SK-N-SH treated with all-trans-retinoic acid at 6 μM for 48 hours (cell line): ENCODE data around the gene HRH2.

ENCODE experiments used
- ATAC-seq: fragments of 200-7000 bp; cut with Tn5 transposase; 3 replicates; pipeline ENCODE4 v1.9.1; 2020; ENCODE audit warnings: mild to moderate bottlenecking, moderate library complexity
- ARNTL ChIP-seq: fragments of 450-650 bp; formaldehyde crosslinking; IDR thresholded peaks from 2 replicates; pipeline ENCODE4 v1.5.0; 2020; ENCODE audit warnings: low read depth, mild to moderate bottlenecking, moderate library complexity, borderline replicate concordance
- BACH2 ChIP-seq: fragments of 250-450 bp; sonication (Bioruptor Pico); IDR thresholded peaks from 2 replicates; pipeline ENCODE4 v1.9.0; 2021; ENCODE audit warnings: mild to moderate bottlenecking, borderline replicate concordance
- CSDC2 ChIP-seq: fragments of 250-450 bp; sonication (Bioruptor Pico); IDR thresholded peaks from 2 replicates; pipeline ENCODE4 v1.5.0; 2020; ENCODE audit warnings: mild to moderate bottlenecking, moderate library complexity
- ESRRG ChIP-seq: fragments of 250-450 bp; sonication (Bioruptor Pico); IDR thresholded peaks from 2 replicates; pipeline ENCODE4 v1.6.1; 2021; ENCODE audit warnings: mild to moderate bottlenecking
- GLIS3 ChIP-seq: fragments of 250-450 bp; sonication (Bioruptor Pico); IDR thresholded peaks from 2 replicates; pipeline ENCODE4 v1.5.0; 2020; ENCODE audit warnings: mild to moderate bottlenecking, moderate library complexity
- ISL1 ChIP-seq: fragments of 250-450 bp; sonication (Bioruptor Pico); IDR thresholded peaks from 2 replicates; pipeline ENCODE4 v2.1.2; 2022; ENCODE audit warnings: mild to moderate bottlenecking, moderate library complexity
- OSR1 ChIP-seq: fragments of 250-450 bp; sonication (Bioruptor Pico); IDR thresholded peaks from 2 replicates; pipeline ENCODE4 v1.8.0; 2022; ENCODE audit warnings: moderate library complexity, mild to moderate bottlenecking, inconsistent platforms
- PPARA ChIP-seq: fragments of 250-450 bp; sonication (Bioruptor Pico); IDR thresholded peaks from 2 replicates; pipeline ENCODE4 v1.5.0; 2020; ENCODE audit warnings: mild to moderate bottlenecking, borderline replicate concordance
- RARB ChIP-seq: fragments of 250-450 bp; sonication (Bioruptor Pico); IDR thresholded peaks from 2 replicates; pipeline ENCODE4 v1.8.0; 2021; ENCODE audit warnings: mild to moderate bottlenecking, moderate library complexity
- SNAI2 ChIP-seq: fragments of 250-450 bp; sonication (Bioruptor Pico); IDR thresholded peaks from 2 replicates; pipeline ENCODE4 v1.5.0; 2020; ENCODE audit warnings: mild to moderate bottlenecking, moderate library complexity
- TCF4 ChIP-seq: fragments of 250-450 bp; sonication (Bioruptor Pico); IDR thresholded peaks from 2 replicates; pipeline ENCODE4 v1.8.0; 2021; ENCODE audit warnings: mild to moderate bottlenecking, moderate library complexity, borderline replicate concordance
- TOX ChIP-seq: fragments of 250-450 bp; sonication (Bioruptor Pico); IDR thresholded peaks from 2 replicates; pipeline ENCODE4 v1.8.0; 2021; ENCODE audit warnings: mild to moderate bottlenecking, moderate library complexity, borderline replicate concordance
- ZC3H10 ChIP-seq: fragments of 250-450 bp; sonication (Bioruptor Pico); IDR thresholded peaks from 2 replicates; pipeline ENCODE4 v1.5.1; 2021; ENCODE audit warnings: mild to moderate bottlenecking, moderate library complexity
- ZFP3 ChIP-seq: fragments of 250-450 bp; sonication (Bioruptor Pico); IDR thresholded peaks from 2 replicates; pipeline ENCODE4 v1.5.0; 2020; ENCODE audit warnings: mild to moderate bottlenecking, moderate library complexity
- ZFP30 ChIP-seq: fragments of 450-650 bp; formaldehyde crosslinking; IDR thresholded peaks from 2 replicates; pipeline ENCODE4 v1.5.0; 2022; ENCODE audit warnings: mild to moderate bottlenecking, moderate library complexity
- ZNF565 ChIP-seq: fragments of 450-650 bp; formaldehyde crosslinking; conservative IDR thresholded peaks from 2 replicates; pipeline ENCODE4 v1.5.0; 2020; ENCODE audit warnings: low read depth, mild to moderate bottlenecking, moderate library complexity
- ZNF70 ChIP-seq: fragments of 450-650 bp; formaldehyde crosslinking; IDR thresholded peaks from 2 replicates; pipeline ENCODE4 v1.5.0; 2020; ENCODE audit warnings: mild to moderate bottlenecking, moderate library complexity
- ZNF8 ChIP-seq: fragments of 450-650 bp; formaldehyde crosslinking; IDR thresholded peaks from 2 replicates; pipeline ENCODE4 v1.5.0; 2020; ENCODE audit warnings: mild to moderate bottlenecking, moderate library complexity
- TF ChIP-seq, protein P1 (sequence below): fragments of 250-450 bp; sonication (Bioruptor Pico); IDR thresholded peaks from 2 replicates; pipeline ENCODE4 v1.5.1; 2020; ENCODE audit warnings: low read depth, mild to moderate bottlenecking, moderate library complexity
- TF ChIP-seq, protein P2 (sequence below): fragments of 250-450 bp; sonication (Bioruptor Pico); IDR thresholded peaks from 2 replicates; pipeline ENCODE4 v1.8.0; 2021; ENCODE audit warnings: low read depth, mild to moderate bottlenecking, moderate library complexity, borderline replicate concordance
- TF ChIP-seq, protein P3 (sequence below): fragments of 250-450 bp; sonication (Bioruptor Pico); IDR thresholded peaks from 2 replicates; pipeline ENCODE4 v1.5.1; 2021; ENCODE audit warnings: mild to moderate bottlenecking, moderate library complexity
- TF ChIP-seq, protein P4 (sequence below): fragments of 250-450 bp; sonication (Bioruptor Pico); IDR thresholded peaks from 2 replicates; pipeline ENCODE4 v1.8.0; 2020; ENCODE audit warnings: mild to moderate bottlenecking, moderate library complexity, borderline replicate concordance

HRH2 gene

DNA sequence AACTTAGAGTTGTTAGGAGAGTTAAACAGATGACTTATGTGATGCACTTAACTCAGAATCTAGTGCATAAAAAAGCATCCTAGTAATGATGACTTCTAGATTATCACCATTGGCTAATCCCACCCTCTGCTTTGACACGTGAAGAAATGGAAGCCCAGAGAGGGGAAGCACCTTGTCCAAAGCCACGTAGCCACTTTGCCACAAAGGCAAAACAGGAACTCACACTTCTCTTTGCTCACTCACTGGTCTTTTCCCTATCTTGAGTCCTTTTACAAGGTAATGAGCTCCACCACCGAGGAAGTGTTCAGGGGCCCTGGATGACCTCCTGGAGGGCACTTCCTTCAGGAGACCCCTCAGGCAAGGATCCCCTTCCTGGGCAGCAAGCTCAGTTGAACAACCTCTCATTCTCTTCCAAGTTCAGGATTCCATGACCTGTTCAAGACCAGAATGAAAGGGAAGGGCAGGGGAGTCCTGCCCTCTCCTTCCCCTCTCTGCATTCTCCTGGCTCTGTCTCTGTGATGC is 89.7 kb downstream of the HRH2 start (continued):
- TF ChIP-seq, protein P1, sequence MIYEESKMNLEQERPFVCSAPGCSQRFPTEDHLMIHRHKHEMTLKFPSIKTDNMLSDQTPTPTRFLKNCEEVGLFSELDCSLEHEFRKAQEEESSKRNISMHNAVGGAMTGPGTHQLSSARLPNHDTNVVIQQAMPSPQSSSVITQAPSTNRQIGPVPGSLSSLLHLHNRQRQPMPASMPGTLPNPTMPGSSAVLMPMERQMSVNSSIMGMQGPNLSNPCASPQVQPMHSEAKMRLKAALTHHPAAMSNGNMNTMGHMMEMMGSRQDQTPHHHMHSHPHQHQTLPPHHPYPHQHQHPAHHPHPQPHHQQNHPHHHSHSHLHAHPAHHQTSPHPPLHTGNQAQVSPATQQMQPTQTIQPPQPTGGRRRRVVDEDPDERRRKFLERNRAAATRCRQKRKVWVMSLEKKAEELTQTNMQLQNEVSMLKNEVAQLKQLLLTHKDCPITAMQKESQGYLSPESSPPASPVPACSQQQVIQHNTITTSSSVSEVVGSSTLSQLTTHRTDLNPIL (CRISPR knock-in tag), result no peak
- no peak for TF ChIP-seq ESRRG
- no peak for TF ChIP-seq SNAI2 (CRISPR knock-in tag)
- no peak for TF ChIP-seq ZNF8
- no peak for TF ChIP-seq GLIS3
- TF ChIP-seq RARB (CRISPR knock-in tag), result no peak
- no peak for TF ChIP-seq TOX (CRISPR knock-in tag)
- TF ChIP-seq ZC3H10 (CRISPR knock-in tag), result no peak

DNA sequence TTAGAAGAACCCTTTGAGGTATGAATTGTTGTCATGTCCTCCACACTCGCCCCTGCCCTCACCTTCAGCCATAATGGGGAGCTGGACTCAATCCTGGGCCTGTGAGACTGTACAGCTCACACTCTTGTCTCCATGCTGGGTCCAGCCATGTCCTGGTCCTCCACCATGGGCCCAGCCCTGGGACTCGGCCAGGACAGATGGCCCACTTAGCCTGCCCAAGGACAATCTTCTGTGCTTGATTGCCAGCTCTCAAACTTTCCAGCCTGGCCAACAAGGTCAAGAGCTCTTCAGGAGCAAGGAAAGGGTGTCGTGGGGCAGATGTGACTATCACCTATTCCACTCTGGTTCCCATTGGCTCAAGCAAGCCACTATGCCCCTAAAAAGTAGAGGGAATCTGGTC is 90.8 kb downstream of the HRH2 start:
- ATAC-seq, result no peak
- no peak for TF ChIP-seq TCF4 (CRISPR knock-in tag)
- no peak for TF ChIP-seq CSDC2
- TF ChIP-seq, protein P2, sequence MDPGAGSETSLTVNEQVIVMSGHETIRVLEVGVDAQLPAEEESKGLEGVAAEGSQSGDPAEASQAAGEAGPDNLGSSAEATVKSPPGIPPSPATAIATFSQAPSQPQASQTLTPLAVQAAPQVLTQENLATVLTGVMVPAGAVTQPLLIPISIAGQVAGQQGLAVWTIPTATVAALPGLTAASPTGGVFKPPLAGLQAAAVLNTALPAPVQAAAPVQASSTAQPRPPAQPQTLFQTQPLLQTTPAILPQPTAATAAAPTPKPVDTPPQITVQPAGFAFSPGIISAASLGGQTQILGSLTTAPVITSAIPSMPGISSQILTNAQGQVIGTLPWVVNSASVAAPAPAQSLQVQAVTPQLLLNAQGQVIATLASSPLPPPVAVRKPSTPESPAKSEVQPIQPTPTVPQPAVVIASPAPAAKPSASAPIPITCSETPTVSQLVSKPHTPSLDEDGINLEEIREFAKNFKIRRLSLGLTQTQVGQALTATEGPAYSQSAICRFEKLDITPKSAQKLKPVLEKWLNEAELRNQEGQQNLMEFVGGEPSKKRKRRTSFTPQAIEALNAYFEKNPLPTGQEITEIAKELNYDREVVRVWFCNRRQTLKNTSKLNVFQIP (CRISPR knock-in tag), result no peak
- TF ChIP-seq OSR1, result no peak
- TF ChIP-seq, protein P3, sequence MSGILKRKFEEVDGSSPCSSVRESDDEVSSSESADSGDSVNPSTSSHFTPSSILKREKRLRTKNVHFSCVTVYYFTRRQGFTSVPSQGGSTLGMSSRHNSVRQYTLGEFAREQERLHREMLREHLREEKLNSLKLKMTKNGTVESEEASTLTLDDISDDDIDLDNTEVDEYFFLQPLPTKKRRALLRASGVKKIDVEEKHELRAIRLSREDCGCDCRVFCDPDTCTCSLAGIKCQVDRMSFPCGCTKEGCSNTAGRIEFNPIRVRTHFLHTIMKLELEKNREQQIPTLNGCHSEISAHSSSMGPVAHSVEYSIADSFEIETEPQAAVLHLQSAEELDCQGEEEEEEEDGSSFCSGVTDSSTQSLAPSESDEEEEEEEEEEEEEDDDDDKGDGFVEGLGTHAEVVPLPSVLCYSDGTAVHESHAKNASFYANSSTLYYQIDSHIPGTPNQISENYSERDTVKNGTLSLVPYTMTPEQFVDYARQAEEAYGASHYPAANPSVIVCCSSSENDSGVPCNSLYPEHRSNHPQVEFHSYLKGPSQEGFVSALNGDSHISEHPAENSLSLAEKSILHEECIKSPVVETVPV (CRISPR knock-in tag), result no peak
- TF ChIP-seq ZNF70, result no peak
- TF ChIP-seq ZFP30 (CRISPR knock-in tag), result no peak
- TF ChIP-seq SNAI2 (CRISPR knock-in tag), result no peak
- TF ChIP-seq ZFP3 (CRISPR knock-in tag), result no peak
- no peak for TF ChIP-seq ISL1 (CRISPR knock-in tag)
- no peak for TF ChIP-seq ZNF565 (CRISPR knock-in tag)
- TF ChIP-seq TOX (CRISPR knock-in tag), result no peak
- no peak for TF ChIP-seq RARB (CRISPR knock-in tag)
- TF ChIP-seq, protein P4, sequence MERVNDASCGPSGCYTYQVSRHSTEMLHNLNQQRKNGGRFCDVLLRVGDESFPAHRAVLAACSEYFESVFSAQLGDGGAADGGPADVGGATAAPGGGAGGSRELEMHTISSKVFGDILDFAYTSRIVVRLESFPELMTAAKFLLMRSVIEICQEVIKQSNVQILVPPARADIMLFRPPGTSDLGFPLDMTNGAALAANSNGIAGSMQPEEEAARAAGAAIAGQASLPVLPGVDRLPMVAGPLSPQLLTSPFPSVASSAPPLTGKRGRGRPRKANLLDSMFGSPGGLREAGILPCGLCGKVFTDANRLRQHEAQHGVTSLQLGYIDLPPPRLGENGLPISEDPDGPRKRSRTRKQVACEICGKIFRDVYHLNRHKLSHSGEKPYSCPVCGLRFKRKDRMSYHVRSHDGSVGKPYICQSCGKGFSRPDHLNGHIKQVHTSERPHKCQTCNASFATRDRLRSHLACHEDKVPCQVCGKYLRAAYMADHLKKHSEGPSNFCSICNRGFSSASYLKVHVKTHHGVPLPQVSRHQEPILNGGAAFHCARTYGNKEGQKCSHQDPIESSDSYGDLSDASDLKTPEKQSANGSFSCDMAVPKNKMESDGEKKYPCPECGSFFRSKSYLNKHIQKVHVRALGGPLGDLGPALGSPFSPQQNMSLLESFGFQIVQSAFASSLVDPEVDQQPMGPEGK (CRISPR knock-in tag), result no peak
- TF ChIP-seq GLIS3, result no peak
- TF ChIP-seq BACH2 (CRISPR knock-in tag), result no peak
- TF ChIP-seq ARNTL, result no peak
- no peak for TF ChIP-seq ZNF8
- TF ChIP-seq, protein P1 (CRISPR knock-in tag), result no peak
- TF ChIP-seq ESRRG, result no peak

DNA sequence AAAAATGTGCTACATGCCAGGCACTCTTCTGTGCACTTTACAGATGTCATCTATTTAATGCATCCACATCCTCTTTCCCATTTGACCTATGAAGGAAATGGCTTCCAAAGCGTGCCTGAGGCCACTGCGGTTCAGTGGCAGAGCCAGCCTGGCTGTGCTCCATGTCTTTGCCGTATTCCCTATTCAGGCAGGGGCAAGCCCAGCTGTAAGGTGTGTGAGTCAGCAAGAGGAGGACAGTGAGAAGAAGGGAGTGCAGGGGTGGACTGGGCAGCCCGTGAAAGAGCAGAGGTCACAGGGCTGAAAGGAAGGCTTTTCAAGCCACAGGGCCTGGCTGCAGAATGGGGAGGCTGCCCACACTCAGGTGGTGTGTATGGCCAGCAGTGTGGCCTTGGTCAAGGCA is 91.7 kb downstream of the HRH2 start:
- TF ChIP-seq PPARA (CRISPR knock-in tag), result no peak
- TF ChIP-seq ESRRG, result no peak
- TF ChIP-seq, protein P2 (CRISPR knock-in tag), result no peak
- ATAC-seq, result no peak
